ENCODE data around the gene SRGAP3. TPM values are rescaled to one million over a fixed set of nuclear protein-coding genes. Genes with fewer than 3 reads are reported as not detected.

SRGAP3 gene
- total and polyA plus RNA-seq, 2 experiments from 2014 or later = 0.89 to 1.7 TPM

DNA sequence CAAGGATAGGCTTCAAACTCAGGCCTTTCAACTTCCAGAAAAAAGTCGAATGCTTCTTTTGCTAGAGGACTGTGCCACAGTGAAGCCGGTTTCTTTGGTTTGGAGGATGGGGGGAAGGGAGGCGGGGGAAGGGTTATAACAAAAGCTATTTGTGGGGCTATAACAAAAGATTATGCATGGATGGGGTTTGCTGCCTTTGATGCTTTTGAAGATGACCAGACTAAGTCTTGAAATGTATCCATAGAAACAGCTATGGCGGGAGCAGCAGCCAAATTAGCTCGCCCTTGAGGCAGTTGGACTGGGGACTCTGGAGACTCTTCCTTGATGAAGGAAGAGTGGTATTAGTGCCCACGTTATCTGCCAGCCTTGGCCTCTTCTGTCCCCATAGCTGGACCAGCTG, 47.5 kb downstream of the SRGAP3 start:
- no peak for DNase-seq
- Histone ChIP-seq H3K79me2 (ENCODE audit: insufficient read depth) (no peaks in the 10 kb centered on the region), H3F3A (ENCODE audit: insufficient read depth) (no peaks in the 10 kb centered on the region; the same call in 1 of the 2 replicates), H3K9ac (no peak overlapping the region), H3K4me2 (ENCODE audit: unreplicated experiment) (no peak overlapping the region), H3K9me2 (ENCODE audit: insufficient read depth) (no peaks in the 10 kb centered on the region), H3K27me3 (replicated peaks; ENCODE audit: insufficient read depth) (peaks cover 12% of the 10 kb centered on the region; the same call in 1 of the 2 replicates), H4K20me1 (ENCODE audit: insufficient read depth) (no peaks in the 10 kb centered on the region), H3K4me3 (no peak overlapping the region), H3K36me3 (ENCODE audit: low read depth) (no peaks in the 10 kb centered on the region), H3K9me3 (ENCODE audit: low read depth) (no peaks in the 10 kb centered on the region), H3K4me1 (ENCODE audit: insufficient read depth) (no peaks in the 10 kb centered on the region), H3K27ac (no peak overlapping the region), H2AFZ (no peak overlapping the region)
- TF ChIP-seq EZH2 (IDR thresholded peaks at IDR 0.05; ENCODE audit: insufficient read depth, poor library complexity, severe bottlenecking) = no peak
- TF ChIP-seq EZH2phosphoT487 (IDR thresholded peaks at IDR 0.05; ENCODE audit: insufficient read depth, low read depth) = no peak
- in situ Hi-C loops (cut with MboI) = no loop called here
- 75 to 82% methylated on average over 6 of the region's 6 CpGs for WGBS, 2 experiments (ENCODE audit: low coverage in 1 of 2, low lambda C conversion rate in 2 of 2, missing lambda C conversion rate in 2 of 2)

DNA sequence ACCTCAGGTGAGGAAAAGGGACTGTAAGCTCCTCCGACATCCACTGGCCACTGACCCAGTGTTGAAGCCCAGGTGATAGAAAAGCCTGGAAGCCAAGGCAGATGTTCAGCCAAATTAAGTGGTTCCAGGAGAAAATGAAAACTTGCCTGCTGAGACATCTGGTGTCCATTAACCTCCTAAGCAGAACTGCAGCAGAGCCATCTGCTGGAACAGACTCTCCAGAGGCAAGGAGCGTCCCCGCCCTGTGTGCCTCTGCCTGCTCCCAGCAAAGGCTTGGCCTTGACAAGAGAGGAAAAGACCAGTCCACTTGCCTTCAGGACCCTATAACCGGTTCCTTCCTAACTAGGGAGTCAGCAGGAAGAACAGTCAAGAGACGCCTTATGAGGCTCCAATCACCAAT, 48.2 kb downstream of the SRGAP3 start:
- 20 to 25% methylated on average over 5 of the region's 5 CpGs for WGBS, 2 experiments (ENCODE audit: low coverage in 1 of 2, low lambda C conversion rate in 2 of 2, missing lambda C conversion rate in 2 of 2)
- peak; percentile 67 for DNase-seq
- no peak overlapping the region for H3K27ac ChIP-seq

GRCh38 chr3:9199775-9200174, 49.7 kb downstream of the SRGAP3 start:
- no peaks in the 10 kb centered on the region for H3K9me2 ChIP-seq (ENCODE audit: insufficient read depth)
- H4K20me1 ChIP-seq (ENCODE audit: insufficient read depth) = no peaks in the 10 kb centered on the region
- no peak overlapping the region for H3K4me3 ChIP-seq
- peaks cover 19% of the 10 kb centered on the region; the same call in 1 of the 2 replicates for H3K27me3 ChIP-seq (replicated peaks; ENCODE audit: insufficient read depth)
- DNase-seq = no peak
- no peak overlapping the region for H3K4me2 ChIP-seq (ENCODE audit: unreplicated experiment)
- TF ChIP-seq EZH2phosphoT487 (IDR thresholded peaks at IDR 0.05; ENCODE audit: insufficient read depth, low read depth) = no peak
- no peak for TF ChIP-seq EZH2 (IDR thresholded peaks at IDR 0.05; ENCODE audit: insufficient read depth, poor library complexity, severe bottlenecking)
- no peaks in the 10 kb centered on the region for H3K79me2 ChIP-seq (ENCODE audit: insufficient read depth)
- in situ Hi-C loops (cut with MboI) = no loop called here
- H3K27ac ChIP-seq = no peak overlapping the region
- WGBS, 2 experiments (ENCODE audit: low coverage in 1 of 2, low lambda C conversion rate in 2 of 2, missing lambda C conversion rate in 2 of 2) = 49 to 59% methylated on average over 3 of the region's 3 CpGs
- H3K36me3 ChIP-seq (ENCODE audit: low read depth) = no peaks in the 10 kb centered on the region
- H2AFZ ChIP-seq = no peak overlapping the region
- no peaks in the 10 kb centered on the region; the same call in 1 of the 2 replicates for H3F3A ChIP-seq (ENCODE audit: insufficient read depth)
- H3K9me3 ChIP-seq (ENCODE audit: low read depth) = no peaks in the 10 kb centered on the region
- H3K4me1 ChIP-seq (ENCODE audit: insufficient read depth) = no peaks in the 10 kb centered on the region
- no peak overlapping the region for H3K9ac ChIP-seq

More for the DNA sequence above, 48.2 kb downstream of the SRGAP3 start:
- no peaks in the 10 kb centered on the region for H3K4me1 ChIP-seq (ENCODE audit: insufficient read depth)
- H3K27me3 ChIP-seq (replicated peaks; ENCODE audit: insufficient read depth) = peaks cover 18% of the 10 kb centered on the region; the same call in 1 of the 2 replicates
- H3K9me3 ChIP-seq (ENCODE audit: low read depth) = no peaks in the 10 kb centered on the region
- H4K20me1 ChIP-seq (ENCODE audit: insufficient read depth) = no peaks in the 10 kb centered on the region
- H3K9ac ChIP-seq = no peak overlapping the region
- TF ChIP-seq EZH2phosphoT487 (IDR thresholded peaks at IDR 0.05; ENCODE audit: insufficient read depth, low read depth) = no peak
- no peak for TF ChIP-seq EZH2 (IDR thresholded peaks at IDR 0.05; ENCODE audit: insufficient read depth, poor library complexity, severe bottlenecking)
- no peaks in the 10 kb centered on the region for H3K79me2 ChIP-seq (ENCODE audit: insufficient read depth)
- in situ Hi-C loops (cut with MboI) = no loop called here
- H3F3A ChIP-seq (ENCODE audit: insufficient read depth) = no peaks in the 10 kb centered on the region; the same call in 1 of the 2 replicates
- no peak overlapping the region for H2AFZ ChIP-seq
- no peak overlapping the region for H3K4me2 ChIP-seq (ENCODE audit: unreplicated experiment)
- no peaks in the 10 kb centered on the region for H3K9me2 ChIP-seq (ENCODE audit: insufficient read depth)
- H3K4me3 ChIP-seq = no peak overlapping the region
- H3K36me3 ChIP-seq (ENCODE audit: low read depth) = no peaks in the 10 kb centered on the region

DNA sequence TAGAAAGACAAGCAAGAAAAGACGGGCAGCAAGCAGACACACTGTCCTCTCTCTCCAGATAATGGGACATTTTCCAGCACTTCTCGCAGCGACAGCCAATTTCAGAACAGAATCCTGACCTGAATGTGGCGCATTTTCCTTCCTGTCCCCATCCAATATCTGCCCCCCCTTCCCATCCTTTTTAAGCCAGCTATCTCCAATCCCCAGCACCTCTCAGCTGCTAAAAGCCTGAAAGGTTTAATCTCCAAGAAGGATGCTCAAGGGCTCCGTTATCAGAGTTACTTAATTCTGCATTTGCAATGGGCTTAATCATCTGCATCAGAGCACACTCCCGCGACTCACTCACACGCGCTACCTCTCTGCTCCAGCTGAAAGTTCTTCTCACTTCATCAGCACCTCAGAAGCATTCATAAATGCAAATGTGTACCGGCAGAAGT, 50.5 kb downstream of the SRGAP3 start:
- in situ Hi-C loops (cut with MboI) = no loop called here
- H4K20me1 ChIP-seq (ENCODE audit: insufficient read depth) = no peaks in the 10 kb centered on the region
- WGBS, 2 experiments (ENCODE audit: low coverage in 1 of 2, low lambda C conversion rate in 2 of 2, missing lambda C conversion rate in 2 of 2) = 88 to 89% methylated on average over 10 of the region's 10 CpGs
- H3F3A ChIP-seq (ENCODE audit: insufficient read depth) = no peaks in the 10 kb centered on the region; the same call in 1 of the 2 replicates
- no peaks in the 10 kb centered on the region for H3K36me3 ChIP-seq (ENCODE audit: low read depth)
- no peak overlapping the region for H3K9ac ChIP-seq
- no peak overlapping the region for H3K4me2 ChIP-seq (ENCODE audit: unreplicated experiment)
- H3K9me3 ChIP-seq (ENCODE audit: low read depth) = no peaks in the 10 kb centered on the region
- H2AFZ ChIP-seq = no peak overlapping the region
- H3K9me2 ChIP-seq (ENCODE audit: insufficient read depth) = no peaks in the 10 kb centered on the region
- no peaks in the 10 kb centered on the region for H3K4me1 ChIP-seq (ENCODE audit: insufficient read depth)
- DNase-seq = no peak
- no peak overlapping the region for H3K27ac ChIP-seq
- no peak for TF ChIP-seq EZH2phosphoT487 (IDR thresholded peaks at IDR 0.05; ENCODE audit: insufficient read depth, low read depth)
- no peaks in the 10 kb centered on the region for H3K79me2 ChIP-seq (ENCODE audit: insufficient read depth)
- H3K4me3 ChIP-seq = no peak overlapping the region
- peaks cover 19% of the 10 kb centered on the region; the same call in 1 of the 2 replicates for H3K27me3 ChIP-seq (replicated peaks; ENCODE audit: insufficient read depth)

DNA sequence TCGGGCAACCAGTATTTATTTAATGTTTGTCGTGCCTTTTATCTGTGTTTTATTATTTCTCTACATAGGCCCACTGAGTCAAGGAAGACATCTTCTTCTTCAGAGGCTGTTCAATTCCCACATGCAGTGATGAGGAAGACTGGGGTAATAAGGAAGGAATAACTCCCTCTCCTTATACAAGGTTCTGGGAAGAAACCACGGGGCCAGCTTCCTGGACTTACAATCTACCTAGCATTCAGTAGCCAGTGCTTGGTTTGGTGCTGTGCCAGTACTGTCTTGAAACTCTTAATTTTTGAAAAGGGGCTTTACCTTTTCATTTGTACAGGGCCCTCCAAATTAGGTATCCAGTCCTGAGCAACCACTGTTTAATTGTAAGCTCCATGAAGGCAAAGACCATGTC, 51.2 kb downstream of the SRGAP3 start:
- WGBS, 2 experiments (ENCODE audit: low coverage in 1 of 2, low lambda C conversion rate in 2 of 2, missing lambda C conversion rate in 2 of 2) = 40 to 43% methylated on average over 3 of the region's 3 CpGs
- Histone ChIP-seq H3K36me3 (ENCODE audit: low read depth) (no peaks in the 10 kb centered on the region), H3K4me2 (ENCODE audit: unreplicated experiment) (no peak overlapping the region), H3K9me2 (ENCODE audit: insufficient read depth) (no peaks in the 10 kb centered on the region), H2AFZ (no peak overlapping the region), H3K4me1 (ENCODE audit: insufficient read depth) (no peaks in the 10 kb centered on the region), H3K9me3 (ENCODE audit: low read depth) (no peaks in the 10 kb centered on the region), H3K79me2 (ENCODE audit: insufficient read depth) (no peaks in the 10 kb centered on the region), H4K20me1 (ENCODE audit: insufficient read depth) (no peaks in the 10 kb centered on the region), H3K27me3 (replicated peaks; ENCODE audit: insufficient read depth) (peaks cover 19% of the 10 kb centered on the region; the same call in 1 of the 2 replicates), H3F3A (ENCODE audit: insufficient read depth) (no peaks in the 10 kb centered on the region; the same call in 1 of the 2 replicates), H3K27ac (no peak overlapping the region), H3K4me3 (no peak overlapping the region), H3K9ac (no peak overlapping the region)
- no peak for DNase-seq
- TF ChIP-seq EZH2phosphoT487 (IDR thresholded peaks at IDR 0.05; ENCODE audit: insufficient read depth, low read depth) (no peak), EZH2 (IDR thresholded peaks at IDR 0.05; ENCODE audit: insufficient read depth, poor library complexity, severe bottlenecking) (no peak)
- in situ Hi-C loops (cut with MboI) = no loop called here
